Mesothelial cell of epicardium (in vitro differentiated cells): ENCODE measurements around the gene SLC6A7. TPM values are rescaled to one million over a fixed set of nuclear protein-coding genes. Genes with fewer than 3 reads are reported as not detected.

ENCODE experiments used
- DNase-seq, 2 experiments: peaks; one replicate each; pipeline ENCODE4 v3.0.0; 2021; ENCODE audit warnings: low spot score in 2 of 2; ENCODE audit not compliant: unreplicated experiment in 2 of 2
- H3K27ac Mint-ChIP-seq: 2 replicates; pipeline ENCODE4 v1.8.0; 2021; ENCODE audit warnings: mixed read lengths
- H3K27me3 Mint-ChIP-seq: 2 replicates; pipeline ENCODE4 v1.8.0; 2021; ENCODE audit warnings: low read depth, mixed read lengths
- H3K36me3 Mint-ChIP-seq: 2 replicates; pipeline ENCODE4 v1.8.0; 2021; ENCODE audit warnings: mixed read lengths
- H3K4me1 Mint-ChIP-seq: 2 replicates; pipeline ENCODE4 v1.8.0; 2021; ENCODE audit warnings: mixed read lengths
- H3K4me3 Mint-ChIP-seq: 2 replicates; pipeline ENCODE4 v1.8.0; 2021; ENCODE audit warnings: mild to moderate bottlenecking, moderate library complexity, mixed read lengths
- H3K9me3 Mint-ChIP-seq: 2 replicates; pipeline ENCODE4 v1.8.0; 2021; ENCODE audit warnings: mixed read lengths
- total RNA-seq: library from RNA; stranded (reverse); gene quantifications from 3 replicates; pipeline ENCODE4 v1.2.1, GENCODE V29; 2021
- TF ChIP-seq, protein P1 (sequence below): fragments of 200-600 bp; sonication (generic); IDR thresholded peaks from one replicate; pipeline ENCODE4 v1.5.0; 2021; ENCODE audit warnings: antibody characterized with exemption; ENCODE audit not compliant: unreplicated experiment

SLC6A7 gene
- total RNA-seq, 1 donor from 2014 or later, result not detected

DNA sequence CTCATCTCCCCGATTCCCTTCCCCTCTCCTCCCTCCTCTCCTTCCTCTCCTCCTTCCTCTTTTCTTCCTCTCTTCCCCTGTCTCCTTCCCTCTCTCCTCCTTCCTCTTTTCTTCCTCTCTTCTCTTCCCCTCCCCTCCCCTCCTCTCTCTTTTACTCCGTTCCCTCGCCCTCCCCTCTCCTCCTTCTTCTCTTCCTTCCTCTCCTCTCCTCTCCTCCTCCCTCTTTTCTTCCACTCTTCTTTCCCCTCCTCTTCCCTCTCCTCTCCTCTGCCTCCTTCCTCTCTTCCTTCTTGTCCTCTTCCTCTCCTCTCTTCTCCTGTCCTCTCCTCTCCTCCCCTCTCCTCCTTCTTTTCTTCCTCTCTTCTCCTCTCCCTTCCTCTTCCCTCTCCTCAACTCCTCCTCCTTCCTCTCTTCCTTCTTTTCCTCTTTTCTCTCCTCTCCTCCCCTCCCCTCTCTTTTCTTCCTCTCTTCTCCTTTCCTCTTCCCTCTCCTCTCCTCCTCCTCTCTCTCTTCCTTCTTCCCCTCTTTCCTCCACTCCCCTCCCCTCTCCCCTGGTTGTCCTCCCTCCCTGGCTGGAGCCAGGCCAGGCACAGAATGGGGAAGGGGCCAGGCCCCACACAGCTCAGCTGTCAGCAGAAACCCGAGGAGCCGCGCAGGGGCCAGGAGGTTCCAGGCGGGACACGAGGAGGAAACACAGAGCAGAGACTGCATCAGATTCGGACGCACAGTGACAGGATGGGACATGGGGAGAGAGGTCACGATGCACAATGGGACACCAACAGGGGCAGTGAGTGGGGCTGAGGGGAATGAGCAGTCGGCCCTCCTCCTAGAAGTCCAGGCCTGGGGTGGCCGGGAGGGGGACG, 51.7 kb downstream of the SLC6A7 start:
- no peaks in the 10 kb centered on the region for H3K36me3 Mint-ChIP-seq
- peaks cover 13% of the 10 kb centered on the region for H3K4me1 Mint-ChIP-seq
- H3K9me3 Mint-ChIP-seq, result no peaks in the 10 kb centered on the region
- H3K27me3 Mint-ChIP-seq, result no peaks in the 10 kb centered on the region
- no peak for DNase-seq
- no peak overlapping the region for H3K4me3 Mint-ChIP-seq
- TF ChIP-seq, protein P1, sequence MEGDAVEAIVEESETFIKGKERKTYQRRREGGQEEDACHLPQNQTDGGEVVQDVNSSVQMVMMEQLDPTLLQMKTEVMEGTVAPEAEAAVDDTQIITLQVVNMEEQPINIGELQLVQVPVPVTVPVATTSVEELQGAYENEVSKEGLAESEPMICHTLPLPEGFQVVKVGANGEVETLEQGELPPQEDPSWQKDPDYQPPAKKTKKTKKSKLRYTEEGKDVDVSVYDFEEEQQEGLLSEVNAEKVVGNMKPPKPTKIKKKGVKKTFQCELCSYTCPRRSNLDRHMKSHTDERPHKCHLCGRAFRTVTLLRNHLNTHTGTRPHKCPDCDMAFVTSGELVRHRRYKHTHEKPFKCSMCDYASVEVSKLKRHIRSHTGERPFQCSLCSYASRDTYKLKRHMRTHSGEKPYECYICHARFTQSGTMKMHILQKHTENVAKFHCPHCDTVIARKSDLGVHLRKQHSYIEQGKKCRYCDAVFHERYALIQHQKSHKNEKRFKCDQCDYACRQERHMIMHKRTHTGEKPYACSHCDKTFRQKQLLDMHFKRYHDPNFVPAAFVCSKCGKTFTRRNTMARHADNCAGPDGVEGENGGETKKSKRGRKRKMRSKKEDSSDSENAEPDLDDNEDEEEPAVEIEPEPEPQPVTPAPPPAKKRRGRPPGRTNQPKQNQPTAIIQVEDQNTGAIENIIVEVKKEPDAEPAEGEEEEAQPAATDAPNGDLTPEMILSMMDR, result no peak
- peak overlapping the region; percentile 41 for H3K27ac Mint-ChIP-seq

DNA sequence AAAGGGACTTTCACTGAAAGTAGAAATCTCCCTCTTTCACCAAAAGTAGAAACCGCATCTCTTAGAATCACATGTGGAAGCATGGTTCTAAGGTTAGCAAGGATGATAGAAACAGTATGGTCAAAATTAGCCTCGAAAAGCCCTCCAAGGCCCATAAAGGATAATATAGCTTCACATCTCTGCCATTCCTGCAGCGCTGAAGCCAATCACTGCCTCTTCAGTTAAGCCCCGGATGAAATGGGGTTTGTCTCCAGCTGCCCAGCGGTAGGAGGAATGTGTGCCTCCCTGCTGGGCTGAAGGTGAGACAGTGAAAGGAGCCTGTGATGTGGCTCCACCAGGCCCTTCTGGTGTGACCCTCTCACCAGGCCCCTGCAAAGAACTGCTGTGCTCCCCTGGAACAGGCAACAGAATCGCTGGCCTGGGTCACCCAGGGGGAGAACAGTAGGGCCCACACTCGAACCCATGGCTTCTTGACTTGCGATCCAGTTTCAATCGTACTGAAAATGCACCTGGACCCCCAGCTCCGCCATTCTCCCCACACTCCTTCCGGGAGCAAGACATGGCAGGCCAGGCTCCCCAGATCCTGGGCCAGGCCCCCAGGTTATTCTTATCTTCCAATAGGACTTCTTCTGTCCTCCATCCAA, 52.5 kb downstream of the SLC6A7 start:
- no peaks in the 10 kb centered on the region for H3K27me3 Mint-ChIP-seq

DNA sequence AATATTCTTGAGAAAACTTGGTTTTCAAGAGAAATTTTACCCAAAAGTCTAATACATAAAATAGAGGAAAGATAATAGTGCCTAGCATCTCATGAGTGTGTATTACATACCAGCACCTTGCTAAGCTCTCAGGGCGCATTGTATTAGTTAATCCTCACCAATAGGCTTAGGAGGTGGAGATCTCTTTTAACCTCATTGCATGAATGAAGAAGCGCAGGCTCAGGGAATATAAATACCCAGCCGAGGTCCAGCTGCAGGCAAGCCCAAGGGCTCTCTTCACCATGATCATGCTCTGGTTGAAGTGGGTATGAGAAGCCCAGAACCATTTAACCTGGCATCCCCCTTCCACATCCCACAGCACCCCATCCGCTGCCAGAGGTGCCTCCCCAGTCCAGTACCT, 53.7 kb downstream of the SLC6A7 start:
- no peak overlapping the region for H3K4me3 Mint-ChIP-seq
- no peaks in the 10 kb centered on the region for H3K36me3 Mint-ChIP-seq
- H3K27ac Mint-ChIP-seq, result no peak overlapping the region
- peaks cover 13% of the 10 kb centered on the region for H3K4me1 Mint-ChIP-seq
- no peaks in the 10 kb centered on the region for H3K27me3 Mint-ChIP-seq
- TF ChIP-seq, protein P1, result no peak
- no peak for DNase-seq
- no peaks in the 10 kb centered on the region for H3K9me3 Mint-ChIP-seq

More for the DNA sequence above, 52.5 kb downstream of the SLC6A7 start:
- Mint-ChIP-seq H3K36me3 (no peaks in the 10 kb centered on the region), H3K4me3 (no peak overlapping the region), H3K27ac (no peak overlapping the region), H3K9me3 (no peaks in the 10 kb centered on the region), H3K4me1 (peaks cover 13% of the 10 kb centered on the region)
- TF ChIP-seq, protein P1, result no peak
- DNase-seq, result no peak

DNA sequence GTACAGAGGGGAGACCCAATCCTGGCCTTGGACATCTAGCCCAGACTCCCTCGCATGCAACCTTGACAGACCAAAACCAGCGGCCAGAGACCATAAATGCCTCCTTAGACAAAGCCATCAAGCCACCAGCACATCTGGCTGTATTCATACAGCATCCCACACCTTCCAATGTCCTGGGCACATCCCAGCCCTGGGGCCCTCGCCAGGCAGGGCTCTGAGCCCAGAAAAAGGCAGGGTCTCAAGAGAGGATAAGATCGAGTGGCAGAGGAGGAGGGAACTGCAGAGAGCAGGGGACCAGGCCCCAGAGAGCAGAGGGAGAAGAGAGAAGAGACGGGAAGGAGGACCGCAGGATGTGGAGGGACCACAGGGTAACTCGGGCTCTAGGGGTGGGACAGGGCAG, 54.3 kb downstream of the SLC6A7 start:
- H3K9me3 Mint-ChIP-seq, result no peaks in the 10 kb centered on the region
- TF ChIP-seq, protein P1, result no peak
- H3K4me3 Mint-ChIP-seq, result no peak overlapping the region
- H3K27ac Mint-ChIP-seq, result no peak overlapping the region
- H3K4me1 Mint-ChIP-seq, result peaks cover 13% of the 10 kb centered on the region
- no peaks in the 10 kb centered on the region for H3K36me3 Mint-ChIP-seq
- no peak for DNase-seq
- H3K27me3 Mint-ChIP-seq, result no peaks in the 10 kb centered on the region

DNA sequence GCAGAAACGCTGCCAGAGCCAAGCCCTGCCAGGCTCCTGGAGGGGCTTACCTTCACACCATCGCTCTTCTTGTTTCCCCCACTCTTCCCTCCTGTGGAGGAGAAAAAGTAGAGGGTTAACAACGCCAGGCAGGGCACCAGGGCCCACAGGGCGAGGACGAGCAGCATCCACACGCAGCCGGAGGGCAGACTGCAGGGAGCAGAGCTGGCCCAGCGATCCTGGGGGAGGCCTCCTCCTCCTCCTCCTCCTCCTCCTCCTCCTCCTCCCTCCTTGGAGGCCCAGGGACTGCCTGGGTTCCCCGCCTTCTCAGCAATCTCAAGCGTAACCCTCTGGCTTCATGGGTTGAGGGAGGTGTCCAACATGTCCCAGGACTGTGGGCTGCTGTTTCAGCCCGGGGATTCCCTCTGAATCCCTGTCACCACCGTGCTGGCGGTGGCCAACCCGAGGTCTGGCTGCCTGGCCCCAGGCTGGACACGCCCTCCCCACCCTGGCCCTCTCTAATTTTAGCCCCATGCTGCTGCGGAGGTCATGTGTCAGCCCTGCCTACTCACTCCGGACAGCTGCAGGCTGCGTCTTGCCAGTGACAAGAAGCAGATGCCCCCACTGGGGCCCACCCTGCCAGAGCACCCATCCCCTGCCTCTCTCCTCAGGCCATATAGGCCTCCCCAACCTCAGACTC, 55.4 kb downstream of the SLC6A7 start:
- Mint-ChIP-seq H3K4me3 (no peak overlapping the region), H3K36me3 (no peaks in the 10 kb centered on the region), H3K27me3 (no peaks in the 10 kb centered on the region), H3K9me3 (no peaks in the 10 kb centered on the region), H3K4me1 (peaks cover 13% of the 10 kb centered on the region), H3K27ac (no peak overlapping the region)
- TF ChIP-seq, protein P1, result no peak
- no peak for DNase-seq
